Right lobe of liver (tissue), 4 donors: ENCODE measurements around the gene CAV3.

Experiments used
- CTCF ChIP-seq, 4 donors: fragments of 200-600 bp in 3 of 4; fragments of 450-650 bp in 1 of 4; IDR thresholded peaks; one replicate each; pipeline versions ENCODE4 v1.5.1 to v1.8.0; 2016 to 2022; ENCODE audit warnings: antibody characterized with exemption in 4 of 4, mild to moderate bottlenecking in 2 of 4
- POLR2A ChIP-seq: fragments of 450-650 bp; IDR thresholded peaks from one replicate; pipeline ENCODE4 v1.6.1; 2017; ENCODE audit warnings: antibody characterized with exemption, mild to moderate bottlenecking
- donor health status: DM: no; HTN: no; CAD: no.
- donor health status: DM: no; HTN: no; CAD: no.
- donor health status: DM: no; HTN: yes; CAD: no.

GRCh38 chr3:8724108-8724752 lies 9.4 kb upstream of the CAV3 start:
- TF ChIP-seq POLR2A (no peak), CTCF (IDR thresholded peaks at IDR 0.05) (no peak)
